HEK293T (cell line): Measurements from ENCODE around the gene ELMO3.
A peak's percentile ranks its signal among the peaks of the same experiment; 100 is the strongest.

Source experiments
- CTCF ChIA-PET: fragments of 350-600 bp; formaldehyde crosslinking; extraction: SDS; loops from one replicate; lab custom pipeline; 2021; ENCODE audit warnings: antibody characterized with exemption, inconsistent platforms; lab: Yijun Ruan, JAX
- POLR2A ChIA-PET: fragments of 350-600 bp; formaldehyde crosslinking; extraction: SDS; loops from one replicate; lab custom pipeline; 2020; ENCODE audit warnings: antibody characterized with exemption, inconsistent platforms; lab: Yijun Ruan, JAX
- DNase-seq: peaks from one replicate; pipeline ENCODE4 v3.0.0; 2012; ENCODE audit warnings: mixed read lengths; ENCODE audit errors: extremely low spot score
- ARNT ChIP-seq: fragments of 450-650 bp; IDR thresholded peaks from 2 replicates; pipeline ENCODE4 v1.6.1; 2017; ENCODE audit warnings: mild to moderate bottlenecking
- BHLHE40 ChIP-seq: fragments of 450-650 bp; IDR thresholded peaks from 2 replicates; pipeline ENCODE4 v1.6.1; 2016; ENCODE audit warnings: mild to moderate bottlenecking, moderate library complexity, borderline replicate concordance
- CTBP1 ChIP-seq: fragments of 450-650 bp; IDR thresholded peaks from 2 replicates; pipeline ENCODE4 v1.6.1; 2016; ENCODE audit warnings: borderline replicate concordance
- ELF4 ChIP-seq: fragments of 450-650 bp; IDR thresholded peaks from 2 replicates; pipeline ENCODE4 v1.6.1; 2017; ENCODE audit warnings: antibody characterized with exemption
- FOXA1 ChIP-seq: fragments of 450-650 bp; IDR thresholded peaks from 2 replicates; pipeline ENCODE4 v1.6.1; 2016; ENCODE audit warnings: mild to moderate bottlenecking
- FOXK2 ChIP-seq: fragments of 450-650 bp; IDR thresholded peaks from 2 replicates; pipeline ENCODE4 v1.6.1; 2016; ENCODE audit warnings: mild to moderate bottlenecking
- FOXM1 ChIP-seq: fragments of 450-650 bp; IDR thresholded peaks from 2 replicates; pipeline ENCODE4 v1.6.1; 2017; ENCODE audit warnings: mild to moderate bottlenecking, borderline replicate concordance
- HDGF ChIP-seq: fragments of 450-650 bp; IDR thresholded peaks from 2 replicates; pipeline ENCODE4 v1.6.1; 2017; ENCODE audit warnings: antibody characterized with exemption, borderline replicate concordance
- L3MBTL2 ChIP-seq: fragments of 450-650 bp; conservative IDR thresholded peaks from 2 replicates; pipeline ENCODE4 v1.6.1; 2016; ENCODE audit warnings: mild to moderate bottlenecking
- LEF1 ChIP-seq: fragments of 450-650 bp; IDR thresholded peaks from 2 replicates; pipeline ENCODE4 v1.6.1; 2017; ENCODE audit warnings: mild to moderate bottlenecking, borderline replicate concordance
- NFRKB ChIP-seq: fragments of 450-650 bp; IDR thresholded peaks from 2 replicates; pipeline ENCODE4 v1.6.1; 2016; ENCODE audit warnings: mild to moderate bottlenecking, moderate library complexity
- PKNOX1 ChIP-seq: fragments of 450-650 bp; IDR thresholded peaks from 2 replicates; pipeline ENCODE4 v1.6.1; 2016
- SP1 ChIP-seq: fragments of 450-650 bp; IDR thresholded peaks from 2 replicates; pipeline ENCODE4 v1.6.1; 2017
- SUZ12 ChIP-seq: fragments of 450-650 bp; IDR thresholded peaks from 2 replicates; pipeline ENCODE4 v1.6.1; 2016; ENCODE audit warnings: mild to moderate bottlenecking
- TARDBP ChIP-seq: fragments of 450-650 bp; IDR thresholded peaks from 2 replicates; pipeline ENCODE4 v1.6.1; 2016
- ZNF384 ChIP-seq: fragments of 450-650 bp; IDR thresholded peaks from 2 replicates; pipeline ENCODE4 v1.6.1; 2016

Gene ELMO3

GRCh38 chr16:67184453-67184994, 14.4 kb upstream of the ELMO3 start:
- no peak for DNase-seq
- no peak for TF ChIP-seq HDGF
- TF ChIP-seq TARDBP = no peak
- TF ChIP-seq FOXM1 = no peak
- TF ChIP-seq ELF4 = no peak
- no peak for TF ChIP-seq CTBP1
- no peak for TF ChIP-seq SP1
- no peak for TF ChIP-seq SUZ12
- TF ChIP-seq FOXA1 = no peak
- TF ChIP-seq BHLHE40 = no peak
- no peak for TF ChIP-seq FOXK2
- TF ChIP-seq PKNOX1 = no peak
- TF ChIP-seq ZNF384 = no peak
- TF ChIP-seq LEF1 = no peak
- no peak for TF ChIP-seq L3MBTL2
- TF ChIP-seq NFRKB = no peak
- no peak for TF ChIP-seq ARNT
- POLR2A ChIA-PET = interaction anchor here (1.5 kb wide), 1 partner anchor 167 kb away, joined by 5 read pairs; no protein-coding TSS in a partner anchor
- CTCF ChIA-PET = interaction anchor here (0.5 to 1.2 kb wide), 4 partner anchors 13 to 280 kb away, joined by 3 to 5 read pairs (median 3); no protein-coding TSS in a partner anchor

- ChIA-PET CTCF (interaction anchor here (0.5 to 1.2 kb wide), 7 partner anchors 12 to 280 kb away, joined by 3 to 5 read pairs (median 3); no protein-coding TSS in a partner anchor), POLR2A (interaction anchor here (0.7 to 1.5 kb wide), 3 partner anchors 26 to 167 kb away, joined by 3 to 5 read pairs (median 3); no protein-coding TSS in a partner anchor)
Observed at GRCh38 chr16:67184995-67185650, 13.8 kb upstream of the ELMO3 start.

GRCh38 chr16:67185651-67186134, 13.2 kb upstream of the ELMO3 start:
- DNase-seq = no peak
- CTCF ChIA-PET = interaction anchor here (0.5 to 1.0 kb wide), 5 partner anchors 12 to 227 kb away, joined by 3 to 5 read pairs (median 4); no protein-coding TSS in a partner anchor
- TF ChIP-seq BHLHE40 (no peak), CTBP1 (no peak)
- POLR2A ChIA-PET = interaction anchor here (0.7 to 1.5 kb wide), 4 partner anchors 21 to 168 kb away, joined by 3 to 5 read pairs (median 3); no protein-coding TSS in a partner anchor

More at GRCh38 chr16:67184995-67185650, 13.8 kb upstream of the ELMO3 start:
- DNase-seq = peak; percentile 78
- no peak for TF ChIP-seq LEF1
- no peak for TF ChIP-seq ELF4
- TF ChIP-seq L3MBTL2 = no peak
- no peak for TF ChIP-seq ARNT
- TF ChIP-seq BHLHE40 = no peak
- TF ChIP-seq CTBP1 = no peak
- no peak for TF ChIP-seq SUZ12
- TF ChIP-seq SP1 = no peak
- TF ChIP-seq FOXM1 = no peak
- no peak for TF ChIP-seq PKNOX1
- no peak for TF ChIP-seq HDGF
- TF ChIP-seq ZNF384 = no peak
- no peak for TF ChIP-seq TARDBP
- TF ChIP-seq FOXA1 = no peak
- no peak for TF ChIP-seq NFRKB
- TF ChIP-seq FOXK2 = no peak

GRCh38 chr16:67186550-67186950, 12.4 kb upstream of the ELMO3 start:
- no peak for DNase-seq
- CTCF ChIA-PET = interaction anchor here (1.4 kb wide), 1 partner anchor 17 kb away, joined by 4 read pairs; no protein-coding TSS in a partner anchor
- no peak for TF ChIP-seq ELF4
- TF ChIP-seq FOXK2 = no peak
- no peak for TF ChIP-seq BHLHE40
- no peak for TF ChIP-seq TARDBP
- TF ChIP-seq LEF1 = no peak
- TF ChIP-seq FOXA1 = no peak
- TF ChIP-seq PKNOX1 = no peak
- TF ChIP-seq SP1 = no peak
- TF ChIP-seq FOXM1 = no peak
- TF ChIP-seq L3MBTL2 = no peak
- TF ChIP-seq SUZ12 = no peak
- TF ChIP-seq ZNF384 = no peak
- no peak for TF ChIP-seq CTBP1
- TF ChIP-seq ARNT = no peak
- TF ChIP-seq HDGF = no peak
- TF ChIP-seq NFRKB = no peak
- POLR2A ChIA-PET = interaction anchor here (1.0 kb wide), 1 partner anchor 20 kb away, joined by 3 read pairs; no protein-coding TSS in a partner anchor

GRCh38 chr16:67187175-67187890, 11.6 kb upstream of the ELMO3 start:
- ChIA-PET CTCF (interaction anchor here (1.4 kb wide), 1 partner anchor 18 kb away, joined by 4 read pairs; no protein-coding TSS in a partner anchor), POLR2A (no interaction called here)
- TF ChIP-seq FOXM1 = no peak
- no peak for TF ChIP-seq PKNOX1
- no peak for DNase-seq
